ENCODE results near the gene HES3. TPM values are rescaled to one million over a fixed set of nuclear protein-coding genes. Genes with fewer than 3 reads are reported as not detected.
"Not testable (repeated sequence)": the region's sequence is repeated elsewhere in the genome, so short reads cannot be mapped to it uniquely, and the experiment has no call there.

HES3 gene
- total RNA-seq, 1 donor from 2014 or later = not detected

- no peaks in the 10 kb centered on the region for H3K36me3 ChIP-seq (ENCODE audit: control insufficient read depth, insufficient read depth, low read length)
- no peak for DNase-seq (ENCODE audit: low read depth)
- no peaks in the 10 kb centered on the region for H3K27me3 ChIP-seq (ENCODE audit: control insufficient read depth, insufficient read depth, low read length)
- H3K4me3 ChIP-seq (ENCODE audit: low read depth, low read length) = no peak overlapping the region
- no peak for TF ChIP-seq CTCF (IDR thresholded peaks at IDR 0.05; ENCODE audit: insufficient read depth, low read length, poor library complexity, severe bottlenecking)
Observed at GRCh38 chr1:6218375-6219164, 25.4 kb upstream of the HES3 start.

GRCh38 chr1:6219641-6220040, 24.3 kb upstream of the HES3 start:
- not testable (repeated sequence) for H3K4me3 ChIP-seq (ENCODE audit: low read depth, low read length); H3K27me3 ChIP-seq (ENCODE audit: control insufficient read depth, insufficient read depth, low read length); DNase-seq (ENCODE audit: low read depth); H3K36me3 ChIP-seq (ENCODE audit: control insufficient read depth, insufficient read depth, low read length)

GRCh38 chr1:6220236-6220635, 23.7 kb upstream of the HES3 start:
- no peak for TF ChIP-seq CTCF (IDR thresholded peaks at IDR 0.05; ENCODE audit: insufficient read depth, low read length, poor library complexity, severe bottlenecking)
- Histone ChIP-seq H3K4me3 (ENCODE audit: low read depth, low read length) (no peak overlapping the region), H3K36me3 (ENCODE audit: control insufficient read depth, insufficient read depth, low read length) (no peaks in the 10 kb centered on the region), H3K27me3 (ENCODE audit: control insufficient read depth, insufficient read depth, low read length) (no peaks in the 10 kb centered on the region)
- peak; percentile 42 for DNase-seq (ENCODE audit: low read depth)

- H3K27me3 ChIP-seq (ENCODE audit: control insufficient read depth, insufficient read depth, low read length) = no peaks in the 10 kb centered on the region
- no peak for TF ChIP-seq CTCF (IDR thresholded peaks at IDR 0.05; ENCODE audit: insufficient read depth, low read length, poor library complexity, severe bottlenecking)
- DNase-seq (ENCODE audit: low read depth) = no peak
- H3K36me3 ChIP-seq (ENCODE audit: control insufficient read depth, insufficient read depth, low read length) = no peaks in the 10 kb centered on the region
- no peak overlapping the region for H3K4me3 ChIP-seq (ENCODE audit: low read depth, low read length)
Observed at GRCh38 chr1:6221210-6221784, 22.7 kb upstream of the HES3 start.

- no peak for DNase-seq (ENCODE audit: low read depth)
Observed at GRCh38 chr1:6222636-6223035, 21.3 kb upstream of the HES3 start.

GRCh38 chr1:6223617-6224016, 20.4 kb upstream of the HES3 start:
- DNase-seq (ENCODE audit: low read depth) = no peak
- Histone ChIP-seq H3K4me3 (ENCODE audit: low read depth, low read length) (no peak overlapping the region), H3K36me3 (ENCODE audit: control insufficient read depth, insufficient read depth, low read length) (peaks cover 1% of the 10 kb centered on the region), H3K27me3 (ENCODE audit: control insufficient read depth, insufficient read depth, low read length) (no peaks in the 10 kb centered on the region)
- no peak for TF ChIP-seq CTCF (IDR thresholded peaks at IDR 0.05; ENCODE audit: insufficient read depth, low read length, poor library complexity, severe bottlenecking)

More at GRCh38 chr1:6222636-6223035, 21.3 kb upstream of the HES3 start:
- H3K4me3 ChIP-seq (ENCODE audit: low read depth, low read length) = no peak overlapping the region
- no peaks in the 10 kb centered on the region for H3K36me3 ChIP-seq (ENCODE audit: control insufficient read depth, insufficient read depth, low read length)
- no peak for TF ChIP-seq CTCF (IDR thresholded peaks at IDR 0.05; ENCODE audit: insufficient read depth, low read length, poor library complexity, severe bottlenecking)
- H3K27me3 ChIP-seq (ENCODE audit: control insufficient read depth, insufficient read depth, low read length) = no peaks in the 10 kb centered on the region

All from kidney epithelial cell (primary cell).